ENCODE measurements around the gene RNU5D-1.

DNA sequence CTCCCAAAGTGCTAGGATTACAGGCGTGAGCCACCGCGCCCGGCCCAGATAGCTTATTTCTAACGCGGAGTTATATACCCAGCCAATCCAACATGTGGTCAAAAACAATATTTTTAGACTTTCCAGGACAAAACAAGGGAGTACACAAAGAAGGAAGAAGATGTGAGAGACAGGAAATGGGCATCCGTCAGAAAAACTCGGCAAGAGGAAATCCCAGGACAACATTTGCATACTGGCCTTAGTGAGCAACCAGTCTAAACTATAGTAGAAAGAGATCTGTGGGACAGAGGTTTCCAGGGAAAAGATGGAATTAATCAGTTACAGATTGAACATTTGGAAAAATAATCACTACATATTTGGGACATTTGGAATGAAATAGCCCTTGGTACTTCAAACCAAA, 45.1 kb downstream of the RNU5D-1 start:
- TF ChIP-seq EP300 (IDR thresholded peaks at IDR 0.05; ENCODE audit: borderline replicate concordance in 1 of 2, control insufficient read depth in 1 of 2, low read depth in 2 of 2, low read length in 2 of 2) = no peak
- no peak for TF ChIP-seq RAD21 (IDR thresholded peaks at IDR 0.05; ENCODE audit: insufficient read depth, low read depth, low read length)
- TF ChIP-seq POLR2A (IDR thresholded peaks at IDR 0.05; ENCODE audit: low read depth, low read length) = no peak
- no peak for TF ChIP-seq POLR2AphosphoS5 (IDR thresholded peaks at IDR 0.05; ENCODE audit: low read length)
- TF ChIP-seq, protein P1, sequence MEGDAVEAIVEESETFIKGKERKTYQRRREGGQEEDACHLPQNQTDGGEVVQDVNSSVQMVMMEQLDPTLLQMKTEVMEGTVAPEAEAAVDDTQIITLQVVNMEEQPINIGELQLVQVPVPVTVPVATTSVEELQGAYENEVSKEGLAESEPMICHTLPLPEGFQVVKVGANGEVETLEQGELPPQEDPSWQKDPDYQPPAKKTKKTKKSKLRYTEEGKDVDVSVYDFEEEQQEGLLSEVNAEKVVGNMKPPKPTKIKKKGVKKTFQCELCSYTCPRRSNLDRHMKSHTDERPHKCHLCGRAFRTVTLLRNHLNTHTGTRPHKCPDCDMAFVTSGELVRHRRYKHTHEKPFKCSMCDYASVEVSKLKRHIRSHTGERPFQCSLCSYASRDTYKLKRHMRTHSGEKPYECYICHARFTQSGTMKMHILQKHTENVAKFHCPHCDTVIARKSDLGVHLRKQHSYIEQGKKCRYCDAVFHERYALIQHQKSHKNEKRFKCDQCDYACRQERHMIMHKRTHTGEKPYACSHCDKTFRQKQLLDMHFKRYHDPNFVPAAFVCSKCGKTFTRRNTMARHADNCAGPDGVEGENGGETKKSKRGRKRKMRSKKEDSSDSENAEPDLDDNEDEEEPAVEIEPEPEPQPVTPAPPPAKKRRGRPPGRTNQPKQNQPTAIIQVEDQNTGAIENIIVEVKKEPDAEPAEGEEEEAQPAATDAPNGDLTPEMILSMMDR (IDR thresholded peaks at IDR 0.05 in 2 of 3, conservative IDR thresholded peaks at IDR 0.05 in 1 of 3; ENCODE audit: control insufficient read depth in 2 of 3, extremely low read depth in 1 of 3, insufficient read depth in 1 of 3, low read depth in 3 of 3, low read length in 3 of 3) = no peak
- TF ChIP-seq, protein P2, sequence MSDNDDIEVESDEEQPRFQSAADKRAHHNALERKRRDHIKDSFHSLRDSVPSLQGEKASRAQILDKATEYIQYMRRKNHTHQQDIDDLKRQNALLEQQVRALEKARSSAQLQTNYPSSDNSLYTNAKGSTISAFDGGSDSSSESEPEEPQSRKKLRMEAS (IDR thresholded peaks at IDR 0.05; ENCODE audit: low read depth, low read length) = no peak
- no peak for TF ChIP-seq FOS (IDR thresholded peaks at IDR 0.05; ENCODE audit: borderline replicate concordance, extremely low read depth, insufficient read length)
- no peak for TF ChIP-seq TARDBP (IDR thresholded peaks at IDR 0.05; ENCODE audit: borderline replicate concordance)
- TF ChIP-seq, protein P3, sequence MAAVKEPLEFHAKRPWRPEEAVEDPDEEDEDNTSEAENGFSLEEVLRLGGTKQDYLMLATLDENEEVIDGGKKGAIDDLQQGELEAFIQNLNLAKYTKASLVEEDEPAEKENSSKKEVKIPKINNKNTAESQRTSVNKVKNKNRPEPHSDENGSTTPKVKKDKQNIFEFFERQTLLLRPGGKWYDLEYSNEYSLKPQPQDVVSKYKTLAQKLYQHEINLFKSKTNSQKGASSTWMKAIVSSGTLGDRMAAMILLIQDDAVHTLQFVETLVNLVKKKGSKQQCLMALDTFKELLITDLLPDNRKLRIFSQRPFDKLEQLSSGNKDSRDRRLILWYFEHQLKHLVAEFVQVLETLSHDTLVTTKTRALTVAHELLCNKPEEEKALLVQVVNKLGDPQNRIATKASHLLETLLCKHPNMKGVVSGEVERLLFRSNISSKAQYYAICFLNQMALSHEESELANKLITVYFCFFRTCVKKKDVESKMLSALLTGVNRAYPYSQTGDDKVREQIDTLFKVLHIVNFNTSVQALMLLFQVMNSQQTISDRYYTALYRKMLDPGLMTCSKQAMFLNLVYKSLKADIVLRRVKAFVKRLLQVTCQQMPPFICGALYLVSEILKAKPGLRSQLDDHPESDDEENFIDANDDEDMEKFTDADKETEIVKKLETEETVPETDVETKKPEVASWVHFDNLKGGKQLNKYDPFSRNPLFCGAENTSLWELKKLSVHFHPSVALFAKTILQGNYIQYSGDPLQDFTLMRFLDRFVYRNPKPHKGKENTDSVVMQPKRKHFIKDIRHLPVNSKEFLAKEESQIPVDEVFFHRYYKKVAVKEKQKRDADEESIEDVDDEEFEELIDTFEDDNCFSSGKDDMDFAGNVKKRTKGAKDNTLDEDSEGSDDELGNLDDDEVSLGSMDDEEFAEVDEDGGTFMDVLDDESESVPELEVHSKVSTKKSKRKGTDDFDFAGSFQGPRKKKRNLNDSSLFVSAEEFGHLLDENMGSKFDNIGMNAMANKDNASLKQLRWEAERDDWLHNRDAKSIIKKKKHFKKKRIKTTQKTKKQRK (IDR thresholded peaks at IDR 0.05; ENCODE audit: low read depth, low read length) = no peak
- no peak for TF ChIP-seq CBFB (IDR thresholded peaks at IDR 0.05; ENCODE audit: low read depth)
